DLD1 (cell line): ENCODE results near the gene TGDS.
"Not testable (repeated sequence)": the region's sequence is repeated elsewhere in the genome, so short reads cannot be mapped to it uniquely, and the experiment has no call there.

Experiments used
- in situ Hi-C: cut with HindIII; loops from 2 replicates; pipeline ENCODE4 v1.10.0; 2017; ENCODE audit warnings: low sequenced_read_pairs

The TGDS gene

GRCh38 chr13:94595950-94596574 lies at the start of gene TGDS:
TSS of gene TGDS (minus strand) at chr13:94596152. CDS start at chr13:94596136, 16 bp downstream.
- in situ Hi-C loops = no loop called here

- in situ Hi-C loops = no loop called here
These were observed 45.5 kb upstream of the TGDS start for GRCh38 chr13:94641409-94641941.

GRCh38 chr13:94640721-94641120 lies 44.8 kb upstream of the TGDS start:
- in situ Hi-C loops = no loop called here

- in situ Hi-C loops = not testable (repeated sequence)
These were observed 41.7 kb upstream of the TGDS start for GRCh38 chr13:94637677-94638076.

- in situ Hi-C loops = no loop called here
These were observed 41.1 kb upstream of the TGDS start for GRCh38 chr13:94636942-94637578.

- in situ Hi-C loops = not testable (repeated sequence)
These were observed 40.1 kb upstream of the TGDS start for GRCh38 chr13:94636096-94636495.

GRCh38 chr13:94632226-94632980 lies 36.5 kb upstream of the TGDS start:
- in situ Hi-C loops = no loop called here

GRCh38 chr13:94630858-94631257 lies 34.9 kb upstream of the TGDS start:
- in situ Hi-C loops = no loop called here

GRCh38 chr13:94623316-94623715 lies 27.4 kb upstream of the TGDS start:
- in situ Hi-C loops = no loop called here

- in situ Hi-C loops = no loop called here
These were observed 26.4 kb upstream of the TGDS start for GRCh38 chr13:94622344-94622743.

- in situ Hi-C loops = no loop called here
These were observed 24.4 kb upstream of the TGDS start for GRCh38 chr13:94620286-94620896.

- in situ Hi-C loops = no loop called here
These were observed 21.5 kb upstream of the TGDS start for GRCh38 chr13:94617389-94618000.

GRCh38 chr13:94613051-94613450 lies 17.1 kb upstream of the TGDS start:
- in situ Hi-C loops = no loop called here

- in situ Hi-C loops = no loop called here
These were observed 16.1 kb upstream of the TGDS start for GRCh38 chr13:94612050-94612449.

- in situ Hi-C loops = no loop called here
These were observed 14.5 kb upstream of the TGDS start for GRCh38 chr13:94610475-94610874.

GRCh38 chr13:94609196-94609595 lies 13.2 kb upstream of the TGDS start:
- in situ Hi-C loops = no loop called here

GRCh38 chr13:94608586-94608985 lies 12.6 kb upstream of the TGDS start:
- in situ Hi-C loops = no loop called here

- in situ Hi-C loops = no loop called here
These were observed 12.0 kb upstream of the TGDS start for GRCh38 chr13:94607939-94608338.

GRCh38 chr13:94607056-94607455 lies 11.1 kb upstream of the TGDS start:
- in situ Hi-C loops = no loop called here

GRCh38 chr13:94602467-94602866 lies 6.5 kb upstream of the TGDS start:
- in situ Hi-C loops = no loop called here
